Measurements from ENCODE around the gene NUBP1.

The NUBP1 gene

DNA sequence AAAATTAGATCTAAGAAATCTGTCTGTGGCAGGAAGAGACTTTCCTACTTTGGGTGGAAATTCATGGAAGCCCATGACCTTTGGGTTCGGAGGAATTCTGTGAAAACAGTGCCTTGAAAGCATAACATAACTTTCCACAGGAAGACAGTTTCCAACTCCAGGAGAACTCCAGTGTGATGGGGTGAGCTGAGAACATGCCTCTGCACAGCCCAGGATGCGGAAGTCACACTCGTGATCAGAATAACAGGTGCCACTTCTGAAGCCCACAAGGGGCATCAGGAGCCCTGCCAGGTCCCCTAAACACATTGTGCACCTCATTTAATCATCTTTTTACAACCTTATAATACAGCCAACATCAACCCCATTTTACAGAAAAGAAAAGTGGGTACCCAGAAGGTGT lies 65.2 kb downstream of the NUBP1 start:
- DNase-seq, result no peak

DNA sequence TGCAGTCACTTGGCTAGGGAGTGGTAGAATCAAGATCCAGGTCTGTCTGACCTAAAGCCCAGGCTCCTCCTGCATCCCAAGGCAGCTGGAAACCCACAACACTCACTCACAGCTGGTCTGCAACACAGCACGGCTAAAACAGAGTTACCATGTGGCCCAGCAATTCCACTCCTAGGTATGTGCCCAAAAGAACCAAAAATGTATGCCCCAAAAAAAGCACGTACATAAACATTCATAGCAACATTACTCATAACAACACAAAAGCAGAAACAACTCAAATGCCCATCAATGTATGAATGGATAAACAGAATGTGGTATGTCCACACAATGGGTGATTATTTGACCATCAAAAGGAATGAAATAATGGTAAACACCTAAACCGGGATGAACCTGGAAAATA lies 66.1 kb downstream of the NUBP1 start:
- DNase-seq, result no peak

DNA sequence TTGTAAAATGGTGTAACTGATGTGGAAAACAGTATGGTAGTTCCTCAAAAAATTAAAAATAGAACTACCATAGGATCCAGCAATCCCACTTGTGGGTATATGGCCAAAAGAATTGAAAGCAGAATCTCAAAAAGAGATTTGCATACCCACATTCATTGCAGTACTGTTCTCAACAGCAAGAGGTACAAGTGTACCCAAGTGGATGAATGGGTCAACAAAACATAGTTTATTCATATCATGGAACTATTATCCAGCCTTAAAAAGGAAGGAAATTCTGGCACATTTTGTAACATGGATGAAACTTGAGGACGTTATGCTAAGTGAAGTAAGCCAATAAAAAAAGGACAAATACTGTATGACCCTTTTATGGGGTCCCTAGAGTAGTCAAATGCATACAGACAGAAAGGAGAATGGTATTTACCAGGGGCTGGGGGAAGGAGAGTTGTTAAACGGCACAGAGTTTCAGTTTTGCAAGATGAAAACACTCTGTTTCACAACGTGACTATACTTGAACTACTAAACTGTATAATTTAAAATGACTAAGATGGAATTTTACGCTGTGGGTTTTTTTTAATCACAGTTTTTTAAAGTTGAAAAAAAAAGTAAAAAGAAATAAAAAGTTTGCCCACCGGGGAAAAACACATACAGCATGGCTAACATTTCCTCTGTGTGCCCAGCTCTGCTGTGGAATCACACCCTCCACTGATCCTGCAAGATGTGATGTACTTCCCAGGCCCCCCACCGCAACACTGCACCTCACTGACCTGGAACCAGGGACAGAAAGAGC lies 68.9 kb downstream of the NUBP1 start:
- DNase-seq, result no peak

DNA sequence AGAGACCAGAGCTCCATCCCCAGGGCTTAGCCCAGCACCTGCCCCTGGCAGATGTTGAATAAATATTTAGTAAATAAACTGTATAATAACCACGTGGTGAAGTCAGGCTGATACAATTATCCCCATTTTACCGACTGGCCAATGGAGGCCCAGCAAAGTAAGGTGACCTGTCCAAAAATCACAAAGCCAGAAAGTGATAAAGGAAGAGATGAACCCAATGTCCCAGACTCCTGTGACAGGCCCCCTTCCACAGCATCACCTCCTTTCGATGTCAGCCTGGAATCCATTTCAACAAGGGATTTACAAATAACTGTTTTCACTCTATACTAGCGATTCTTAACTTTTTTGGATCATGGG lies 69.4 kb downstream of the NUBP1 start:
- DNase-seq, result no peak

DNA sequence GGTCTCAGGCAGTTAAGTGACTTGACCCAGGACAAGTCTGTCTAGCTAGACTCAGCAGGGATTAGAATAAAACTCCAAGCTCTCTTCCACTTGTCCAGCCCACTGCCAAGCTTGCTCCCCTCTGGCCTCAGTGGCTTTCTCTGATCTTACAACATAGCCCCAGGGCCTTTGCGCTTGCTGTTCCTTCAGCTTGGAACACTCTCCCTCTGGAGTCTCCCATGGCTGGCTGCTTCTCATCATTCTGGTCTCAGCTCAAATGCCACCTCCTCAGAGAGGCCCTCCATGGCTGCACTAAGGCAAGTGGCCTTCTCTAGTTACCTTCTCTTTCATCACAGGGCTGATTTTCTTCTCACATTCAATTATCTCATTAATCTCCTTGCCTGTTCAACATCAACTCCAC lies 73.9 kb downstream of the NUBP1 start:
- DNase-seq, result no peak

DNA sequence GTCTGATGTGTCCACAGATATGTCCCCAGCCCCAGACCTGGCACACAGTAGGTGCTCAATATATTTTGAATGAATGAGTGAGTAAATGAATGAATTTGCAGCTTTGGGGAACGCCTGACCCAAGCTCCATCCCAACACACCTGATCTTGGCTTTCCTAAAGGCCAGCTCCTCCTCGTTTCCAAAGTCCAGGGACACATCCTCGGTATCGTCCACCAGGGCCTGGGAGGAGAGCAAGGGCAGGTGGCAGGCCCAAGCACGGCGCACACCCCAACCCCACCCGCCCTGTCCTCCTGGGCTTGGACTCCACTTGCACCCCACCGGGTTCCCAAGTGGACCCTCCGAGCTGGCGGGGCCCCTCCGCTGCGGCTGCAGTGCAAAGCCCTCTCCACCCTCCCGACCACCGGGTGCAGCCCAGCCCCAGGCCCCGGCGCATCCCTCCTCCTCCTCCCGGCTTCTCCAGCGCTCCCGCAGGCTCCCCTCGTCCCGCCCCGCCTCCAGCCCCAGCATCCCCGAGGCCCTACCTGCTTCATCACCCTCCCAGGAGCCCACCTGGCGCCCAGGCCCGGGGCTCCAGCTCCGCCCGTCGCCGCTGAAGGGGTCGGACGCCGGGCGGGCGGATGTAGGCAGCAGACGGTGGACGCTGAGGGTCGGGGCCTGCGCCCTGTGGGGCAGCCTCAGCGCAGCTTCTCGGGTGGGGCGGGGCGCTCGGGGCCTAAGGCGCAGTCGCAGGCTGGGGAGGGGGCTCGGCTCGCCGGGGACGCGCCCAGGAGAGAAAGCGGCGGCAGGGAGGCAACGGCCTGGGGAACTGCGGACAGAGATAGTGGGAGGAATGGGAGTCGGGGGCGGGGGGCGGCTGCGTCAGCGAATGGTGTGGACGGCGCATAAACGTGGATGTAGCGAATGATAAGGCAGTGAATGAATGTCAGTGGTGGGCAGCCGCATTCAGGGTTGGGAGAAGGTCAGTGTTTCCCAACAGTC lies 74.6 kb downstream of the NUBP1 start, which contains the start of gene TVP23A:
Gene TVP23A (minus strand): TSS at position 832 of the 979 bp plus-strand sequence. CDS start 301 bp downstream, at position 531.
- no peak for DNase-seq

Measured in stimulated activated CD4-positive, alpha-beta T cell treated with anti-CD3 and anti-CD28 coated beads, Interleukin-1b, Interleukin-23, amount 100 ng/mL, for 48 hours (primary cell).